Mesodermal cell (in vitro differentiated cells): Measurements from ENCODE around the gene NUDC.

Experiments used
- H3K27ac ChIP-seq: 2 replicates; pipeline ENCODE4 v1.7.0; 2013; ENCODE audit warnings: mild to moderate bottlenecking, low read depth, low read length, moderate library complexity; ENCODE audit not compliant: severe bottlenecking
- H3K36me3 ChIP-seq: 2 replicates; pipeline ENCODE4 v1.7.1; 2013; ENCODE audit warnings: mild to moderate bottlenecking, low read length, moderate library complexity; ENCODE audit not compliant: control insufficient read depth, insufficient read depth
- H3K4me1 ChIP-seq: one replicate; pipeline ENCODE4 v1.7.1; 2013; ENCODE audit warnings: mild to moderate bottlenecking, low read length; ENCODE audit not compliant: insufficient read depth, control insufficient read depth, poor library complexity, severe bottlenecking
- H3K4me3 ChIP-seq: 2 replicates; pipeline ENCODE4 v1.7.0; 2013; ENCODE audit warnings: low read length, control low read depth, mild to moderate bottlenecking; ENCODE audit not compliant: insufficient read depth, poor library complexity, severe bottlenecking; ENCODE audit errors: extremely low read depth
- H3K9me3 ChIP-seq: 2 replicates; pipeline ENCODE4 v1.7.1; 2013; ENCODE audit warnings: mild to moderate bottlenecking, low read length, moderate library complexity; ENCODE audit not compliant: control insufficient read depth
- WGBS, 2 experiments: methylation state at CpG; one replicate each; pipeline ENCODE4 v1.1.5; 2013; ENCODE audit warnings: missing lambda C conversion rate in 2 of 2; ENCODE audit not compliant: insufficient coverage in 2 of 2; 5-methylcytosine and 5-hydroxymethylcytosine counted together

Gene NUDC

GRCh38 chr1:26890467-26890796 lies 31.1 kb upstream of the NUDC start:
- Histone ChIP-seq H3K36me3 (peaks cover 66% of the 10 kb centered on the region), H3K9me3 (no peaks in the 10 kb centered on the region), H3K27ac (peak overlapping the region; percentile 68), H3K4me1 (peaks cover 4% of the 10 kb centered on the region), H3K4me3 (peak overlapping the region; percentile 76)
- 36 to 40% methylated on average over 7 to 8 of the region's 12 CpGs for WGBS, 2 experiments

GRCh38 chr1:26894263-26894662 lies 27.3 kb upstream of the NUDC start:
- WGBS, 2 experiments: 98 to 99% methylated on average over 10 to 13 of the region's 13 CpGs
- H3K27ac ChIP-seq: no peak overlapping the region
- H3K9me3 ChIP-seq: no peaks in the 10 kb centered on the region
- H3K36me3 ChIP-seq: peaks cover 60% of the 10 kb centered on the region
- H3K4me3 ChIP-seq: no peak overlapping the region
- H3K4me1 ChIP-seq: peaks cover 11% of the 10 kb centered on the region

GRCh38 chr1:26897351-26897750 lies 24.2 kb upstream of the NUDC start:
- Histone ChIP-seq H3K4me3 (no peak overlapping the region), H3K36me3 (peaks cover 51% of the 10 kb centered on the region), H3K9me3 (no peaks in the 10 kb centered on the region), H3K4me1 (peaks cover 8% of the 10 kb centered on the region), H3K27ac (no peak overlapping the region)
- 97 to 99% methylated on average over 7 to 8 of the region's 9 CpGs for WGBS, 2 experiments

DNA sequence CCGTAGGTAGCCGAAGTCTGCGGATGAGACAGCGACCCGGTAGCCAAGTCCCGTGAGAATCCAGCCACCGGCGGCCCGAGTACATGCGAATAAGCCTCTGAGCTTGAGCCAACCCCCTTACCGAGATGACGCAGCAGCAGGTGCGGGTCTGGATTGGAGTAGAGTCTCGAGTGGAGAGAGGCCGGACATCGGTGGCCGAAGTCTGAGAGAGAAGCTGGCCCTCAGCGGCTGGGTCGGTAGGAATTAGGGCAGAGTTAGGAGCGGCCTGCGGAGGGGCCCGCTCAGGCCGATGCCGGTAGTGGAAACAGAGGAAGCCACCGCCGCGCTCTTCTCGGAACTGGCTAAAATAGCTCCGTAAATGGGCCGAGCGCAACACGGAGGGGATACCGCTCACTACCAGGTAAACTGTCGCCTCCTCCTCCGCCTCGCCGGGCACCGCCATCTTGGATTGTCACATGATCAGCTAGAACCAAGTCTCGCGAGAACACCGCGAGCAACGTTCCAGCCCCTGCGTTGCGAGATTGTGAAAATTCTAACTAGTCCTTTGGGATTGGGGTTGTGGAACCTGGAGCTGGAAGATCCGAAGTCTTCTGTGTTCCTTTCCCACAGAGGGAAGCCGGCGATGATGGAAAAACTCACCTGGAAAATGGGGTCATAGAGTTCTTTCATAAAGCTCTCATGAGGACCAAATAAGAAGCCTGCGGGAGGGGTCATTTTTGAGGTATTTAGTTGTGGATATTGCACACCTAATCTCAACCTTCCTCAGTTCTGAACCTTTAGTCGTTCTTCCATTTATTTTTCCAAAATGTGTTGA lies 21.3 kb upstream of the NUDC start, which contains the start of gene GPATCH3:
GPATCH3 (minus strand) TSS at position 467 of the 814 bp plus-strand sequence; CDS start at position 442, 25 bp downstream.
- peak within 1 kb of the TSS; percentile 88 for H3K4me3 ChIP-seq
- WGBS, 2 experiments: 0 to 1% methylated on average over 38 to 44 of the region's 50 CpGs
- peaks cover 24% of the 10 kb centered on the region for H3K36me3 ChIP-seq
- H3K4me1 ChIP-seq: peaks cover 8% of the 10 kb centered on the region
- H3K9me3 ChIP-seq: no peaks in the 10 kb centered on the region
- peak within 1 kb of the TSS; percentile 93 for H3K27ac ChIP-seq

- peak overlapping the region; percentile 93 for H3K27ac ChIP-seq
- WGBS, 2 experiments: 84 to 93% methylated on average over 3 to 5 of the region's 18 CpGs
- peaks cover 8% of the 10 kb centered on the region for H3K4me1 ChIP-seq
- no peaks in the 10 kb centered on the region for H3K9me3 ChIP-seq
- H3K4me3 ChIP-seq: peak overlapping the region; percentile 88
- H3K36me3 ChIP-seq: peaks cover 19% of the 10 kb centered on the region
Observed at GRCh38 chr1:26900815-26901511, 20.6 kb upstream of the NUDC start.

DNA sequence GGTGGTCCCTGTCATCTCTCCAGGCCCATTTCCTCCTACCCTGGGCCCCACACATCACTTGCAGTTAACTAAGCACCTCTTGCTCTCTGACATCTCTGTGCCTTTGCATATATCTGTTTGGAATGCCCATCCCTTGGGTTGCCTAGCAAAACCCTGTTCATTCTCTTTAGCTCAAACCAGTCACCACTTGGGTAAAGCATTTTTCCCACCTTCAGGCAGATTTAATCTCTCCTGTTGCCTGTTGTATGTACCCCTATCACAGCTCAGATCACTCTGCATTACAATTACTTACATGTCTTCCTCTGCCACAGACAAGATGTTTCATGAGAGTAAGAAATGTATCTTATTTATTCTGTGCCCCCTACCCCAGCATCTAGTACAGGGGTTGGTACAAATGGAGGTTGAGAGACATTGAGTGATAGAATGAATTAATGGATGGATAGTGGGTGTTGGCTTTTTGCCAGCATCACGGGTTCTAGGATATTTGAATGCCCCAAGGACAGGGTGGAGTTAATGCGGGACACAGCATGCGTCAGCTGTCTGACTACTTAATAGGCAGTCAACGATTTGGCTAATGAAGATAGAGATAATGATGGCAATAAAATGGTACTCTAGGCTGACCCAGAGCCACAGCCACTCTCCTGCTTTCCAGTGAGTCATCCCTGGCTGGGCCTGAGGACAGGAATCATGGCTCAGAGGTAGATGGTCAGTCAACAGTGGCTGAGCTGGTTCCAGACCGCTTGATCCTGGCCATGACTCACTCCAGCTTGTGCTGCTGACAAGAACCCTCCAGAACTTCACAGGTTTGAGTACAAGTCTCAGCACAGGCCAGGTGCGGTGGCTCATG lies 14.2 kb upstream of the NUDC start:
- H3K4me3 ChIP-seq: no peak overlapping the region
- 79% methylated on average over 5 to 6 of the region's 6 CpGs for WGBS, 2 experiments
- H3K27ac ChIP-seq: no peak overlapping the region
- H3K36me3 ChIP-seq: no peaks in the 10 kb centered on the region
- no peaks in the 10 kb centered on the region for H3K9me3 ChIP-seq
- H3K4me1 ChIP-seq: peaks cover 5% of the 10 kb centered on the region

DNA sequence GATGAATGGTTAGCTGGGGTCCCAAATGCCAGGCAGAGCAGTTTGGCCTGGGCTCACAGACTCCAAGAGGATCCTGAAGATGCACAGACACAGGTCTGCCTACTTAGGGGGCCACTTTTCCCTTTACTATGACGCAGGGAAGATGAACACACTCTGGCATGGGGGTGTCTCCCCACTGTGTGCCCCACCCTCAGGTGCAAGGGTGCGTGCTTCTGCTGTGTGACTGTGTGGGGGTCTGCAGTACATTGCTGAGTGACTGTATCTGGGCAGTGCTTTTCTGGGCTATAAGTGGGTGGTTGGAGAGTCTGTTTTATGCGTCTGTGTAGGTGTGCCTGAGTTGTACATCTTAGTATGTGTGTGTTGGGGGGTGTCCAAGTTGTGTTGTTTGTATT lies 11.6 kb upstream of the NUDC start:
- Histone ChIP-seq H3K27ac (no peak overlapping the region), H3K9me3 (no peaks in the 10 kb centered on the region), H3K36me3 (no peaks in the 10 kb centered on the region), H3K4me3 (no peak overlapping the region), H3K4me1 (peaks cover 5% of the 10 kb centered on the region)
- 92 to 95% methylated on average over 3 of the region's 3 CpGs for WGBS, 2 experiments

DNA sequence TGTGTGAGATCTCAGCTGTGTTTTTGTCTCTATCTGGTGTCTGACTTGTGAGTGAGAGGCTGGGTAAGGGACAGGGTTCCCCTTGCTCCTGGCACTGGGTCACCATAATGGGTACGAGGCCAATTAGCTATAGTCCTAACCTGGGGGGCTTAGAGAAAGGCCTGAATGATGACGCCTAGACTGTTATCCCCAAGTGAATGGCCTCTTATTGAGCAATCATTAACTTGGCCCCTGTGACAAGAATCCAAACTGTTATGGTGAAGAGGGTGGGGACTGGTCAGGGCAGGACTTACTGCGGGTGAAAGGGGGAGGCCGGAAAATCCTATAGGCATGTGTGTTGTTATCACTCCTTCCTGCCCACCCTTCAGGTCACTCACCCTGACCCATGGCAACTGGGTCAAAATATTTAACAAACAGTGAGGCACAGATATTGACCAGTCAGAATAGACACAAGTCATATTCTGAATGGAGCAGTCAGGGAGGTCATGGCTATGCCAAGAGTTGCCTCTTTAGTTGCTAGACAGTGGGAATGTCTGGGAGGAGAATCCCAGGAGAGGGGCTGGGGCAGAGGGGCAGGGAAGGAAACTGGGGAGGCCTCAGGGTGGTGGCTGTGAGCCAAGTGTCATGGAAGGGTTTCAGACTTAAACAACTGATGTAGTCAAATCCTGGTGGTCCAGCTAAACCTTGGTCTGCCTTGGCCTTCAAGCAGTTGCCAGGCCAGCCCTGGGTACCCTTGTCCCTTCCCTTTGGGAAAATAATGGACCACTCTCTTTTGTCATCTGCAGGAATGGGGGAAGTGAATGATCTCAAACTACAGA lies 11.0 kb upstream of the NUDC start:
- Histone ChIP-seq H3K9me3 (no peaks in the 10 kb centered on the region), H3K4me3 (no peak overlapping the region), H3K4me1 (peaks cover 5% of the 10 kb centered on the region), H3K36me3 (no peaks in the 10 kb centered on the region), H3K27ac (no peak overlapping the region)
- WGBS, 2 experiments: 85 to 95% methylated on average over 2 of the region's 4 CpGs

DNA sequence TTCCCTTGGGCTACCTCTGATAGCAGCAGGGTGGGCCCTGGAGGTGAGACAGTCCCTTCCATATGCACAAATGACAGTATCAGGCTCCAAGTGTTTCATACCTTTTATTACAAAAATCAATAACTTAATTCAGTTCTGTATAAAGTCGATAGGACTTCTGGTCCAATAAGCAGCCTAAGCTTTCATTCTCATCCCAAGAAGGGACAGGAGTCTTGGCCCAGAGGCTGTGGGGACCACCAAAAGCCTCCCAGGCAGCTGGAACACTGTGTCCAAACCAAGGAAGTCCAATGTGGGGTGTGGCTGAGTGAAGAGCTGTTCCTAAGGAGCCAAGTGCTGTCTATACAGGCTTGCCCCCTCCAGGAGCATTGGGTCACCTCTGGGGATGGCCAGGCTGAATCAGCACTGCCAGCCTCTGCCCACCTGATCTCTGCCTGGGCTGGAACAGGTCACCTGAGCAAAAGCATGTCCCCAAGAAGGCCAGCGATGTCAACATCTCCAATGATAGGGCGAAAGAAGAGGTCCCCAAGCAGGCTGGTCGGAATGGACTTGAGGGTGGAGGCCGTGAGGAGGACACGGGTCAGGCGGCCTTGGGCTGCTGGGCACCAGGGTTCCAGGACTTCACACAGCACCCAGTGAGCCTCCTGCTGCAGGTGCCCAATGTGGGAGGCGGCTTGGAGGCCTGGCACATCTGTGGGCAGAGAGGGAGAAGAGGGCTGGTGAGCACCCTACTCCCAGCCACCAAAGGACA lies 10.0 kb upstream of the NUDC start:
- peaks cover 5% of the 10 kb centered on the region for H3K4me1 ChIP-seq
- WGBS, 2 experiments: 83 to 86% methylated on average over 7 to 8 of the region's 8 CpGs
- no peak overlapping the region for H3K4me3 ChIP-seq
- H3K36me3 ChIP-seq: no peaks in the 10 kb centered on the region
- H3K9me3 ChIP-seq: no peaks in the 10 kb centered on the region
- H3K27ac ChIP-seq: no peak overlapping the region
